A204.1 (cell line): ENCODE data around the gene AZU1.

ENCODE experiments used
- FAIRE-seq: peaks from 2 replicates; lab custom pipeline; 2012; peaks lifted over from hg19 to GRCh38; lab: Jason Lieb, UNC

The AZU1 gene

DNA sequence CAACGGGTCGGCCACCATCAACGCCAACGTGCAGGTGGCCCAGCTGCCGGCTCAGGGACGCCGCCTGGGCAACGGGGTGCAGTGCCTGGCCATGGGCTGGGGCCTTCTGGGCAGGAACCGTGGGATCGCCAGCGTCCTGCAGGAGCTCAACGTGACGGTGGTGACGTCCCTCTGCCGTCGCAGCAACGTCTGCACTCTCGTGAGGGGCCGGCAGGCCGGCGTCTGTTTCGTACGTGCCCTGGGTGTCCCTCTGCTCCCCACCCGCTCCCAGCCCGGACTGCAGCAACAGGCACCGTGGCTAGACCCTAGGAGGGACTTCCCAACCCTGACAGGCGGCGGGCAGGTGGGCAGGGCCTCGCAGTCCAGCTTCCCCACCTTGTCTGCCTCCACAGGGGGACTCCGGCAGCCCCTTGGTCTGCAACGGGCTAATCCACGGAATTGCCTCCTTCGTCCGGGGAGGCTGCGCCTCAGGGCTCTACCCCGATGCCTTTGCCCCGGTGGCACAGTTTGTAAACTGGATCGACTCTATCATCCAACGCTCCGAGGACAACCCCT lies 28.0 kb downstream of the AZU1 start:
- no peak for FAIRE-seq

DNA sequence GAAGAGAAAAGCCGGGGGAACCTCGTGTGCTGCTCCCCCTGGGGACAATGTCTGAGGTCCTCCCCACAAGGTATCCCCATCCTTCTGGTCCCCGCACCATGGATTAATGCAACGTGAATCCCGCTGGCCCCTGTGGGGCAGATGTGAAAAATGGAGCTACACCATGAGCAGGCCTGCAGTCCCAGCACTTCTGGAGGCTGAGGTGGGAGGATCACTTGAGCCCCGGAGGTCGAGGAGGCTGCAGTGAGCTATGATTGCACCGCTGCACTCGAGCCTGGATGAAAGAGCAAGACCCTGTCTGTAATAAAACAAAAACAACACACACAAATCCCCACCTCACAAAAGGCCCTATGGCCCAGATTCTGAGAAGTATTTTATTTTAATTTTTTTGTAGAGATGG lies 30.6 kb downstream of the AZU1 start:
- FAIRE-seq, result no peak

DNA sequence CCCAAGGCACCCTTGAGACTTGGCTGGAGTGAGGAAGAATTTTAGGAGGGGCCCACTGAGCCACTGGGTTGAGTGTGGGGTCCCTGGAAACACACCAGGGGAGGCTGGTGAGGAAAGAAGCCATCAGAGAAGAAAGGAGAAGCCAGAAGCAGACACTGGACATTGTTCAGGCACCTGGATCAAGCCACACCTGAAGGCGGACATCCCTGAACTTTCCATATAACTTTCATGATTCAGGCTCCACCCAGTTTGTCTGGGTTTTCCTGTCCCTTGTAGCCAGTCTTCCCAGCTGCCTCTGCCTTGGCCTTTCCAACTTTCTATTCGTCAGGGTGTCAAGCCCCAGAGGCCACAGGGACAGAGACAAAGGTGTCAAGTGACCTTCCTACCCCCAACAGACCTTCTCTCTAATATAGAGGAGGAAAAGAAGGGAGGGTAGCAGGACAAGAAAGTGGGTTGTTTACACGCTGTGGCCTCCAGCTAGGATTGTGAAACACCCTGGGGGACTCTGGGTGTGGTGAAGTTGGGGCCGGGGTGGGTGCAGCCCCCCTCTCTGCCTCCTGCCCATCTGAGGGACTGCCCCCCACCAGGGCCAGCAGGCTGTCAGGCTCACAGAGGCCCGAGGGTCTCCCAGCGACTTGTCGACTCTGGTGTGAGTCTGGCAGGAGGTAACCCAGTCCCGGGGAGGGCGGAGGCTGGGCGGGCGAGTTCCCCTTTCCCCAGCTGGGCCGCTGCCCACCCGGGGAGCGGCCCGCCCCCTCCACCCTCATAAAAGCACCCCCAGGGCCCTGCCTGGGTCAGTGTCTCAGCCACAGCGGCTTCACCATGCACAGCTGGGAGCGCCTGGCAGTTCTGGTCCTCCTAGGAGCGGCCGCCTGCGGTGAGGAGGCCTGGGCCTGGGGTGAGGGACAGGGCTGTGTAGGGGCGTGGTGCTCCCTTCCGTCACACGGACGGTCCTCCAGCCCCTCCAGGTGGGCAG lies 31.5 kb downstream of the AZU1 start, which contains the start of gene CFD:
TSS of gene CFD (plus strand) at position 797 of the 976 bp plus-strand sequence. CDS start at position 823, 26 bp downstream.
- no peak for FAIRE-seq

DNA sequence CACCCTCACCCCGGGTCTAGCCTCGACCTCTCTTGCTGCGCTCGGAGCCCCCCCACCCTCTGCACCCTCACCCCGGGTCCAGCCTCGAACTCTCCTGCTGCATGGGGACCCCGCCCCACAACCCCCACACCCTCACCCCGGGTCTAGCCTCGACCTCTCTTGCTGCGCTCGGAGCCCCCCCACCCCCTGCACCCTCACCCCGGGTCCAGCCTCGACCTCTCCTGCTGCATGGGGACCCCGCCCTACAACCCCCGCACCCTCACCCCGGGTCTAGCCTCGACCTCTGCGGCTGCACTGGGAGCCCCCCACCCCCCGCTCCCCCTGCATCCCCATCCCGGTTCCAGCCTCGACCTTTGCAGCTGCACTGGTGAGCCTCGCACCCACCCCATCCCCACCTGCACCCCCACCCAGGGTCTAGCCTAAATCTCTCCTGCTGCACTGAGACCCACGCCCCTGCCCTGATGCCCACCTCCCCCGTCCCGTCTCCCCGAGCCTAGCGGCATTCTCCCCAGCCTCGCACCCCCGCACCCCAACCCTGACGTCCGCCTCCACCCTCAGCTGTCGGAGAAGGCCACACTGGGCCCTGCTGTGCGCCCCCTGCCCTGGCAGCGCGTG lies 33.6 kb downstream of the AZU1 start:
- FAIRE-seq, result no peak

DNA sequence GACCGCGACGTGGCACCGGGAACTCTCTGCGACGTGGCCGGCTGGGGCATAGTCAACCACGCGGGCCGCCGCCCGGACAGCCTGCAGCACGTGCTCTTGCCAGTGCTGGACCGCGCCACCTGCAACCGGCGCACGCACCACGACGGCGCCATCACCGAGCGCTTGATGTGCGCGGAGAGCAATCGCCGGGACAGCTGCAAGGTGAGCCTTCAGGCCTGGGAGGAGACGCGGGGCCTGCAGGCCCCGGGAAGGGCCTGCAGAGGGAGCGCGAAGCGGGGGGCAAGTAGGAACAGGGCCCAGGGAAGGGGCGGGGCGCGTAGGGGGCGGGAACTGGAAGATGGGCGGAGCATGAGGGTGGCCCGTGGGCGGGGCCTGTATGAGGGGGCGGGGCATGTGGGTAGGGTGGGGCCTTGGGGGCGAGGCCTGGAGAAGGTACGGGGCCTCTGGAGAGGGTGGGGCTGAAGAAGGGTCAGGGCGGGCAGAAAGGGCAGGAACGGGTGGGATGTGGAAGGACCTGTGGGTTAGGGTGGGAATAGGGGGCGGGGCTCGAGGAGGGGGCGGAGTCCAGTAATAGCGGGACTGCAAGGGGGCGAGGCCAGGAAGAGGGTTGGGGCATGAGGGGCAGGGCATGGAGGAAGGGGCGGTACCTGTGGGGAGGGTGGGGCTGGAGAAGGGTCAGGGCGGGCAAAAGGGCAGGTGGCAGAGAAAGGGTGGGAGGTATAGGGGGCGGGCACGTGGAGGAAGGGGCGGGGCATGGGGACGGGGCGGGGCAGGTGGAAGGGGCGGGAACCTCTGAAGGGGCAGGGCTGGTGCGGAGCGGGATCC lies 34.3 kb downstream of the AZU1 start:
- no peak for FAIRE-seq

DNA sequence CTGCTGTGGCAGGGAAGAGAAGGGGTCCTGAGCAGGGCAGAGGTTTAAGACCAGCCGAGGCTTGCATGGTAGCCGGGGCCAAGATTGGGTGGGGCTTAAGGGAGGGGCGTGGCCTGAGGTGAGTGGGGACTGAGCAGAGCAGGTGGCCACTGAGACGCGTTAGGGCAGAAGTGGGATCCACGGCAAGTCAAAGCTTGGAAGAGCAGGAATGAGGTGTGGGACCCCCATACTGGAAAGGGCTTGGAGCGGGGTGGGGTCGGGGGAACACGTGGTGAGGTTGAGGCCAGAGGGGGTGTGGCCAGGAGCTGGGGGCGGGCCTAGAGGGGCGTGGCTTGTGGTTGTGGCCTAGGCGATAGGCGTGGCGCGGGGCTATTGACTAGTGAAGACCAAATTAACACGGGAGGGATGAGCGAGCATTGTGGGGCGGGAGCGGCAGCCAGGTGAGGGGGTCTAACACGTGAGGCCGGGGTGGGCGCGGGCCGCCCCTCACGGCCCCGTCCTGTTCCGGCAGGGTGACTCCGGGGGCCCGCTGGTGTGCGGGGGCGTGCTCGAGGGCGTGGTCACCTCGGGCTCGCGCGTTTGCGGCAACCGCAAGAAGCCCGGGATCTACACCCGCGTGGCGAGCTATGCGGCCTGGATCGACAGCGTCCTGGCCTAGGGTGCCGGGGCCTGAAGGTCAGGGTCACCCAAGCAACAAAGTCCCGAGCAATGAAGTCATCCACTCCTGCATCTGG lies 35.1 kb downstream of the AZU1 start:
- FAIRE-seq, result no peak

DNA sequence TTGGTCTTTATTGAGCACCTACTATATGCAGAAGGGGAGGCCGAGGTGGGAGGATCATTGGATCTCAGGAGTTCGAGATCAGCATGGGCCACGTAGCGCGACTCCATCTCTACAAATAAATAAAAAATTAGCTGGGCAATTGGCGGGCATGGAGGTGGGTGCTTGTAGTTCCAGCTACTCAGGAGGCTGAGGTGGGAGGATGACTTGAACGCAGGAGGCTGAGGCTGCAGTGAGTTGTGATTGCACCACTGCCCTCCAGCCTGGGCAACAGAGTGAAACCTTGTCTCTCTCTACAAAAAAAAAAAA lies 35.6 kb downstream of the AZU1 start:
- no peak for FAIRE-seq

DNA sequence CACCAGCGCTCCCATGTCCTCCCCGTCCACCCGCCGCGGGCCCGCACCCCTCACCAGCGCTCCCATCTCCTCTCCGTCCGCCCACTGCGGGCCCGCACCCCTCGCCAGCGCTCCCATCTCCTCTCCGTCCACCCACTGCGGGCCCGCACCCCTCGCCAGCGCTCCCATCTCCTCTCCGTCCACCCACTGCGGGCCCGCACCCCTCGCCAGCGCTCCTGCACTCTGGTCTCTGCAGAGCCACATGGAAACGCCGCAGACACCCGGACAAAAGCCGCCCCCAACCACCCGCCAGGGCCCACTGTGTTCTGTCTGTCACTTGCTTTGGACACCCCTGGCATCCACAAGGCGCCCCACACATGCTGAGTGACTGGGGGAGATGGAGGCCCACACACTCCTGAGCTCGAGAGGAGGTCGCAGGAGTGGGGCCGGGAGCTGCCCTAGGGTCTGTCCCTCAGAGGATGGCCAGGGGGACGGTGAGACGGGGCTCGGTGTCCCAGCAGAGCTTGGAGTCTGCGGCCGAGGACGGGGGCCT lies 39.2 kb downstream of the AZU1 start:
- no peak for FAIRE-seq

DNA sequence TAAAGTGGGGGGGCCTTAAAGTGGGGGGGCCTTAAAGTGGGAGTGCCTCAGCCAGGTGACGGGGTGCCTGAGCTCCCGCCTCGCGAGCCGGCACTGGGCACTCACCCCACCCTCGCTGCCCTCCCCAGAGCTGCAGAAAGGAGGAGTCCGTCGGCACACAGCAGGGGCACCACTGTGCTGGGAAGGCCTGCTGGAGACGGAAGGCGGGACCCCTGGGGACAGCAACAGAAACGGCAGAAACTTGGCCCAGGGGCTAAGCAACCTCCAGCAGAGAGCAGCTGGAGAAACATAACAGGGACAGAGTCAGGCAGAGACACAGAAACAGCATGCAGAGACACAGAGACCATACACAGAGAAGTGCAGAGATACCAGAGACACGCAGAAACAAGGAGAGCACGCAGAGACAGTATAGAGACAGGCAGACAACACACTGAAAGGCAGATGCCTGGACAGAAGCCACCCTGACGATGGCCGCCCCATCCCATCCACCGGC lies 39.7 kb downstream of the AZU1 start:
- no peak for FAIRE-seq

DNA sequence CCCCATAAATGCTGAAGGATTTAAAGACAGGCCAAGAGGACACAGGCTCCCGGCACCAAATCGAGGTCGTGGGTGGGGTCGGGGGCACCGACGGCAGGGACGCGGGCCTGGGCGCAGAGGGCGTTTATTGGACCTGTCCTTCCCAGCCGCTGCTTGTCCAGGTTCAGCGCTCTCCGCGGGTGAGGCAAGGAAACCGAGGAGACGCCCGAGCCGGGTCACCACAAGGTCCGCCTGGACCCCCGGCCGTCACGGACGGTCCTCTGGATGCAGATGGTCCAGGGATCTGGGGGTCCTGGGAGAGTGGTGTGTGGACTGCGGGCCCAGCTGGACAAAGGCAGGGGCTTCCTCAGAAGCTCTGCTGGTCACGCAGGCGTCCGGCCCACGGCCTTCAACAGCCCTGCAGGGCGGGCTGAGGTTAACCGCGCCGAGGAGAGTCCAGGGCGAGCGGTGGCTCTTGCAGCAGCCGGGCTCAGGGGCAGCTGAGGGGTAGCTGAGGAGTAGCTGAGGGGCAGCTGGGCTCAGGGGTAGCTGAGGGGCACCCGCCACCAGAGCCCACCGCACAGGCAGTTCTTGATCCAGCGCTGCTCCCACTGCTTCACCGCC lies 40.3 kb downstream of the AZU1 start:
- no peak for FAIRE-seq

DNA sequence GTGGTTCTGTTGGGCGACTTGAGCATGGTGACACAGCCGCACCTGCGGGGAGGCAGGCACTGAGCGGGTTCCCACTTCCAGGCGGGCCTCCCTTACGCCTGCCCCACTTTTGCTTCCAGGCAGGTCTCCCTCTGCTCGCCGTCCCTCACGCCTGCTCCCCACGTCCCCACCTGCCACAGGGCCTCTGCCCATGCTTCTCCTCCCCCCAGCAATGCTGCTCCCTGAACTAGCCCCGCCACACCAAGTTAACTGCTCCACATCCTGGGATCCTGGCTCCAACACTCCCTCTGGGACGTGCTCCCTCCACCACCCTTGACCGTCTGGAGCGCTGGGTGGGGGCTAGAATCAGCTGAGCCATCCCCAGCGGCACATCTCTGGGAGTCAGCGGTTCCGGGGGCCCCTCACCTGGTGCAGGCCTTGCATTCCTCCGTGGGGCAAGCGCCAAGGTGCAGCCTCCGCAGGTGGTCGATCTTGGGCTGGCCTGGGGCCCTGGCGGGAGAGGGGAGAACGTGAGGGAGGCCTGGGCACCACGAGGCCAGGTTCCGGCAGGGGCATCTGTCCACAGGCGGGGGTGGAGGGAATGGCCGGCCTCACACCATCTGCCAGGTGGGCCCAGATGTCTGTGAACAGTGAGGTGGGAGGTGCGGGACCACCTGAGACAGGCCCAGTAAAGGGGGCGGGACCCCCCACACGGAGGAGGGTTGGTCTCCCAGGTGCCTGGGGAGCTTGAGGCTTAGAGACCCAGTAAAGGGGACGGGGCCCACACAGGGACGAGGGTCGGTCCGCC lies 41.0 kb downstream of the AZU1 start:
- no peak for FAIRE-seq

DNA sequence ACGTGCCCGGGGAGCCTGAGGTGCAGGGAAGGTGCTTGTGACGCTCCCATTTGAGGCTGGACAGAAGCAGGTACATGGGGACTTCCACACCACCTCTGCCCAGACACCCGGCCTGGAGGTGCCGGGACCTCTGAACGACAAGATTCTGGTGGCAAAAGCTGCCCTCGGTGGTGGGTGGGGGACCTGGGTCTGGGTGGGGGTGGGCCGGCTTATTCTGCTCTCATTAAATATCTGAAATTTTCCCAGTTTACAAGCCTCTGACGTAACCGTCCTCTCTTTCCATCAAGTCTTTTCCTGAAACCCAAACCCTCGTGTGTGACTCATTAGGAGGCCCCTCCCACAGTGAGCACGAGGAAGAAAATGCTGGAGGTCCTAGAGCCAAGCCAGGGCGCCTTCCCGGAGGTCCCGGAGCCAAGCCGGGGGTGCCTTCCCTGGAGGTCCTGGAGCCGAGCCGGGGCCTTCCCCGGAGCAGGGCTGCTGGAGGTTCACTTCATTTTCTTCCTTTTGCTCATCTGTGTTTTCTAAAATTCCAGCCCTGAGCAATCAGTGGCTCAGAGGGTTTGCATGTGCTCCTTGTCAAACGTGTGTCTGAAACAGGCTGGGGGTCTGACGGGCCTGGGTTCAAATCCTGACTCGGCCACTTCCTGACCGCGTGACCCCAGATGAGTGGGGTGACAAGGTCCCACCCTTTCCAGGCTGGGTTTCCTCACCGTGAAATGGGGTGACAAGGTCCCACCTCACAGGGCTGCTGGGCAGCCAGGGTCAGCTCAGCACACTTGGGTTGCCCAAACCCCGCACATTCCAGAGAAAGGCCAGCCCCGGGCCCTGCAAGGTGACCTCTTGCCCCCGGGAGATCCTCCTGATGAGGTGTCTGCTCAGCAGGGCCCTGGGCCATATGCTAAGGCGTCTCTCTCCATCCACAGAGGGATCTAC lies 41.9 kb downstream of the AZU1 start:
- no peak for FAIRE-seq

DNA sequence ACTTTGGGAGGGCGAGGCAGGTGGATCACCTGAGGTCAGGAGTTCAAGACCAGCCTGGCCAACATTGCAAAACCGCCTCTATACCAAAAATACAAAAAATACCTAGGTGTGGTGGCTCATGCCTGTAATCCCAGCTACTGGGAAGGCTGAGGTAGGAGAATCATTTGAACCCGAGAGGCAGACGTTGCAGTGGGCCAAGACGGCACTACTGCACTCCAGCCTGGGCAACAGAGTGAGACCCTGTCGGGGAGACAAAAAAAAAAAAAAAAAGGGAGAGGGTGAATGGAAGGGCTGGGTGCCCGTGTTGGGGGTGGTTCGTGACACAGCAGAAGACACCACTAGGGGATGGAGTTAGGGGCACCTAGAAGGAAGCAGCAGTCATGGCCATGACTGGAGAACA lies 42.7 kb downstream of the AZU1 start:
- FAIRE-seq, result no peak

DNA sequence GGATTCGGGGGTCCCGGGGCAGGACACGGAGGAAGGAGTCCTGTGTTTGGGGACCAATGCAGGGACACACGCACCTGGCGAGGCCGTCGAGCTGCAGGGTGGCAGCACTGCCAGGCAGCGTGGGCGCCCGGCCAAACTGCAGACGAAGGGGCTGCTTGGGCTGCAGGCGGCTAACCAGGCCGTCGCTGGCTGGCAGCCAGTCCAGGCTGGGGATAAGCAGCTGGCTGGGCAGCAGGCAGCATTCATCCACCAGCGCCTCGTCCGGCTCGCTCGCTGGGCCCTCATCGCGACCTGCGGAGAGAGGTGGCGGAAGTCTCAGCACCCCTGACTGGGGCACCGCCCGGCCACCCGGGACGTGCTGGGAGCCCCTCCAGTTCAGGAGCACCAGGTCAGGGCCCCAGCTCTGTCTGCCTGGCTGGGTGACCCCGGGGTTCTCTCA lies 43.3 kb downstream of the AZU1 start:
- FAIRE-seq, result no peak

DNA sequence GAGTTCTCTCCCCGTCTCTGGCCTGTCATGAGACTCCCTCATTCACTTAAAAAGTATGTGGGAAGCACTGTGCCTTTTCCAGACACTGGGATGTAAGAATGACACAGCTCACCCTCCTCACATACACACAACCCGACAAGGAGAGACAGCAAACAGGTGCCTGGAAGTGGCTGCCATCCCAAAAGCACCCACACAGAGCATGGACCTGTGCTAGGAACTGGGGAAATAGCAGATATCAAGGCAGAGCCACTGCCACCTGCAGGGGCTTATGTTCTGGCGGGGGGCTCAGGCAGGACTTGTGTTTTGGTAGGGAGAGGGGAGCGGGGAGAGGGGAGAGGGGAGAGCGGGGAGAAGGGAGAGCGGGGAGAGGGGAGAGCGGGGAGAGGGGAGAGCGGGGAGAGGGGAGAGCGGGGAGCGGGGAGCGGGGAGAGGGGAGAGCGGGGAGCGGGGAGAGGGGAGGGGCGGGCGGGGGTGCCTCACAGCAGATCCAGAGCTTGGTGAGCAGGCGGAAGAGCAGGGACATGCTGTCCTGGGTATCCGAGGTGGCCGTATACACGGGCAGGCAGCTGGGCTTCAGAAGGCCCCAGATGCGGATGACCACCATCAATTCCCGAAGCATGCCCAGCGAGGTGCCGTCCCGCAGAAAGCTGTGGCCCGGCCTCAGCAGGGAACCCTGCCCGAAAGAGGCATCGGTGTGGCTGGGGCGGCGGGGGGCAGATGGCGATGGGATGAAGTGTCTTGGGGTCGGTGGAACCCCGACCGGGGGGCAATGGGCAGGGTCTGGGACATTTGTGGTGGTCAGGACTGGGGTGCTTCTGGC lies 44.0 kb downstream of the AZU1 start:
- no peak for FAIRE-seq

DNA sequence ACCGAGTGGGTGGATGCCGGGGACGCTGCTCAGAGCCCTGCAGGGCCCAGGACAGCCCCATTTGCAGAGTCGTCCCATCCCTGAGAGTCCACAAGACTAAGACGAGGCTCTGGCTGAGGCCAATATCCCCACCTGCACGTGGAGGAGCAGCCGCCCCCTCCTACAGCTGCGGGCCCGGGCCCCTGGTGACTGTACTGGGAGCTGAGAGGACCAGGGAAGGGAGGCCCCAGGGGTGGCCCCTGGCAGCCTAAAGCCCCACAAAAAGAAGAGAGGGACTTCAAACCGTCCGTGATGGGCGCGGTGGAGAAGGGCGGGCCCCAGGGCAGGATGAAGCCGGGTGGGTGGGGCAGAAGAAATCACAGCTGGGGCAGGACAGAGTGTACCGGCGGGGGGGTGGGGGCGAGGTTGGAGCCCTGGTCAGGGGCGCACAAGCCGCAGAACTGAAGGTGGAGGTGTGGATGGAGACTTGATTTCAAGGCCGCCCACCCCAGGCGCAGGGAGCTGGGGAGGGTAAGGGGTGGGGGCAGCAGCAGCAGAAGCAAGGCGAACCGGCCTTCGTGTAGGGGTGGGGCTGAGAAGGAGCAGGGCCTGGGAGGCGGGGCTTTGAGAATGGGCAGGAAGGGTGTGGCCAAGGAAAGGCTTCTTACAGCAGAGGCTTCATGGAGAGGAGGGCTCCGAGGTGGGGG lies 44.8 kb downstream of the AZU1 start:
- no peak for FAIRE-seq

DNA sequence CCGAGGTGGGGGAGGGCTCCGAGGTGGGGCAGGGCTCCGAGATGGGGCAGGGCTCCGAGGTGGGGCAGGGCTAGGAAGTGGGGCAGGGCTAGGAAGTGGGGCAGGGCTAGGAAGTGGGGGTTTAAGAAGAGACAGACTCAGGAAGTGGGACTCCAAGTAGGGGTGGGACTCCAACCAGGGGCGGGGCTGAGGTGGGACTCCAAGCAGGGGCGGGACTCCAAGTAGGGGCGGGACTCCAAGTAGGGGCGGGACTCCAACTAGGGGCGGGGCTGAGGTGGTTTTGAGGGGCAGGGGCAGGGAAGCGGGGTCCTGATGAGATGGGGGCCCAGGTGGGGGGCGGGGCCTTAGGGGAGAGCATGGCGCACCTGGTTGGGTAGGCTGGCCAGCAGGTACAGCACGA lies 45.4 kb downstream of the AZU1 start:
- FAIRE-seq, result no peak
